ENCODE measurements around the gene GLOD5.

GRCh38 chrX:48800574-48801279 is 39.2 kb downstream of the GLOD5 start:
- TF ChIP-seq CTCF (IDR thresholded peaks at IDR 0.05 in 4 of 5, conservative IDR thresholded peaks at IDR 0.05 in 1 of 5) (no peak), POLR2A (IDR thresholded peaks at IDR 0.05) (no peak)
